ENCODE results near the gene PRAME. TPM values are rescaled to one million over a fixed set of nuclear protein-coding genes. Genes with fewer than 3 reads are reported as not detected.

Gene PRAME
- total RNA-seq, 1 donor from 2014 or later = not detected

DNA sequence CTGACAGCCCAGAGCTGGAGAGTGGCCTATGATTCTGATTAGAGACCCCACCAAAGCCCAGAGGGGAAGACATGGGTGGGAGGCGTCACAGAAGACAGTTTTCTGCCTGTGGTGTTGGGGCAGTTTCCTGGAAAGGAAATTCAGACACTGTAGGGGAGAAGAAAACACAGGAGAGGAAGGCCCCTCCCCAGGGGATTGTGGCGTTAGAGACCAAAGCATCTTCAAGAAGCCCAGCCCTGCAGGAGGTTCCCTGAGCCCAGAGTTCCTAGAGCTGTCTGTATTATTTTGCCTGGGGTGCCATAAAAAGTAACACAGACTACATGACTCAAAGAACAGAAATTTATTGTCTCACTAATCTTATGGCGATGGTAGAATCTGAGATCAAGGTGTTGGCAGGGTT is 40.2 kb upstream of the PRAME start:
- DNase-seq (ENCODE audit: low spot score in 2 of 2, unreplicated experiment in 2 of 2) = no peak
- Mint-ChIP-seq H3K4me1 (no peaks in the 10 kb centered on the region), H3K4me3 (no peak overlapping the region), H3K27me3 (ENCODE audit: low read depth) (peaks cover 65% of the 10 kb centered on the region), H3K9me3 (peaks cover 7% of the 10 kb centered on the region), H3K27ac (no peak overlapping the region), H3K36me3 (no peaks in the 10 kb centered on the region)
- TF ChIP-seq, protein P1, sequence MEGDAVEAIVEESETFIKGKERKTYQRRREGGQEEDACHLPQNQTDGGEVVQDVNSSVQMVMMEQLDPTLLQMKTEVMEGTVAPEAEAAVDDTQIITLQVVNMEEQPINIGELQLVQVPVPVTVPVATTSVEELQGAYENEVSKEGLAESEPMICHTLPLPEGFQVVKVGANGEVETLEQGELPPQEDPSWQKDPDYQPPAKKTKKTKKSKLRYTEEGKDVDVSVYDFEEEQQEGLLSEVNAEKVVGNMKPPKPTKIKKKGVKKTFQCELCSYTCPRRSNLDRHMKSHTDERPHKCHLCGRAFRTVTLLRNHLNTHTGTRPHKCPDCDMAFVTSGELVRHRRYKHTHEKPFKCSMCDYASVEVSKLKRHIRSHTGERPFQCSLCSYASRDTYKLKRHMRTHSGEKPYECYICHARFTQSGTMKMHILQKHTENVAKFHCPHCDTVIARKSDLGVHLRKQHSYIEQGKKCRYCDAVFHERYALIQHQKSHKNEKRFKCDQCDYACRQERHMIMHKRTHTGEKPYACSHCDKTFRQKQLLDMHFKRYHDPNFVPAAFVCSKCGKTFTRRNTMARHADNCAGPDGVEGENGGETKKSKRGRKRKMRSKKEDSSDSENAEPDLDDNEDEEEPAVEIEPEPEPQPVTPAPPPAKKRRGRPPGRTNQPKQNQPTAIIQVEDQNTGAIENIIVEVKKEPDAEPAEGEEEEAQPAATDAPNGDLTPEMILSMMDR (IDR thresholded peaks at IDR 0.05; ENCODE audit: unreplicated experiment) = no peak

DNA sequence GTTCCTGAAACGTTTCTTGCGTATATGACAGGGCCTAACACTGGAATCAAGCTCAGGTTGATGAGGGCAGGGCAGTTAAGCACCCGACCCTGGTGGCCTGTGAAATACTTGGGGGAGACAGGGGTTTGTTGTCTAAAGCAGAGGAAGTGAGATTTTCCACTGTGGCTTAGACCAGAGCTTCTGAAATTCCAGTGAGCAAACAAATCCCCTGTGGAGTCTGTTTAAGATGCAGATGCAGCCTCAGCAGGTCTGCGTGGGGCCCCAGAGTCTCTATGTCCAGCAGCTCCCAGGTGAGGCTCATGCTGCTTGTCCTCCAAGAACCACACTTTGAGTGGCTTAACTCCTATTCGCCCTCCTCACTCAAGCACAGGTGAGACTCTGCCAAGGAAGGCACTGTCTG is 39.1 kb upstream of the PRAME start:
- no peak overlapping the region for H3K27ac Mint-ChIP-seq
- no peak for DNase-seq (ENCODE audit: low spot score in 2 of 2, unreplicated experiment in 2 of 2)
- H3K4me1 Mint-ChIP-seq = no peaks in the 10 kb centered on the region
- peaks cover 56% of the 10 kb centered on the region for H3K27me3 Mint-ChIP-seq (ENCODE audit: low read depth)
- TF ChIP-seq, protein P1 (IDR thresholded peaks at IDR 0.05; ENCODE audit: unreplicated experiment) = no peak
- H3K9me3 Mint-ChIP-seq = peaks cover 7% of the 10 kb centered on the region
- no peaks in the 10 kb centered on the region for H3K36me3 Mint-ChIP-seq
- H3K4me3 Mint-ChIP-seq = no peak overlapping the region

DNA sequence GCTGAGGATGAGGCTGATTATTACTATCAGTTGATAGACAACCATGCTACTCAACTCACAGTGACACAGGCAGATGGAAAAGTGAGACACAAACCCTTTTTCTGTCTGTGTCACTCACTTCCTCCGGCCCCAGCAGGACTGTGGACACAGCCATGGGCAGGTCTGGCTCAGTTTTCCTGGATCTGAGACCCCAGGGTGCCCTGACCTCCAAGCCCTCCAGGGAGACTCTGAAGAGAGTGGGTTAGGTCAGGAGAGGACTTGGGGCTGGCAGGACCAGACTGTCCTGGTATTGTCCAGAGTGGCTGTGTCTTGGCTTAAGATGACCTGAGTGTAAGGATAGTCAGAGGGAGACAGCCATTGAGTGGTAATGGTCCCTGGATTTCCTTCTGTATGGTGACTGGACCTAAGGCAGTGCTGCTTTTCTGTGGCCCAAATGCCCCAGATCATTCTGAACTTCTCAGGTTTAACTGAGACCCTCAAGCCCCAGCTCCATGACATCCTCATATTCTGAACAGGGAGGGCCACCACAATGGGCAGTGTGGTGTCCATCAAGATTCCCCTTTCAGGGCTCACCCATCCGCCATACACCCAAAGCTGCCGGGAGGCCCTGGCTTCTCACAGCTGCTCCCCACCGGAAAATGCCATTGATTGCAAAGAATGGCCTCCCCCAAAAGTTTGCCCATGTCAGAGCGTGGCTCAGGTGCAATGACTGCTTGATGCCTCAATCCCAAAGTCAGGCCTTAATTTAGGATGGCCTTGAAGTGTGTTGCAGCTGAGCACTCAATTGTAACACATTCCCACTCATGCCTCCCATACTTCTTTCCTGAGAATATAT is 36.2 kb upstream of the PRAME start:
- Mint-ChIP-seq H3K27ac (no peak overlapping the region), H3K36me3 (no peaks in the 10 kb centered on the region), H3K27me3 (ENCODE audit: low read depth) (peaks cover 59% of the 10 kb centered on the region), H3K4me1 (no peaks in the 10 kb centered on the region), H3K4me3 (no peak overlapping the region), H3K9me3 (peaks cover 7% of the 10 kb centered on the region)
- DNase-seq (ENCODE audit: low spot score in 2 of 2, unreplicated experiment in 2 of 2) = peak in 1 of 2 experiments; percentile 28
- TF ChIP-seq, protein P1 (IDR thresholded peaks at IDR 0.05; ENCODE audit: unreplicated experiment) = no peak

DNA sequence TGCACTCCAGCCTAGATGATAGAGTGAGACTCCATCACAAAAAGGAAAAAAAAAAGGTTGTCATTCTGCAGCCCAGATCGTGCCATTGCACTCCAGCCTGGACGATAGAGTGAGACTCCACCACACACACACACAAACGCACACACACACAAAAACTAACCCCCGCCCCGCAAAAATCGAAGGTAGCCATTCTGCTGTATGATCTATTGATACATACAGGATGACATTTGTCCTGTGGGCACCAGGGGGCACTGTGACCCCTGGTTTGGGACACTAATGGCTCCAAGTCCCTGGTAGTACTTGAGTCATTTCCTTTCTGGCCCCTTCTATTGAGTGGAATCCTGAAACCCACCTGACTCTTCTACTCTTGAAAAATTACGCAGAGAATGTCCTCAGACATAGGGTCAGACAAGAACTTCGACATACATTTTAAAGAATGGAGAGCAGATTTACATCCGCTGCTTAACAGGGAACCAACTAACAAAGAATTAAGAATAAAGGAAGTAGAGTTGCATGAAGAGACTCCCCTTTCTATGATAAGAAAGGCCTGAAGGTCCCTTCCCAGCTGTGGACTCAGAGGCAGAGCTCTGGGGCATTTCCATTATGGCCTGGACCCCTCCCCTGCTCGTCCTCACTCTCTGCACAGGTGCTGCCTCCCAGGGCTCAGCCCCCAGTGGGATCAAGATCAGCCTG is 35.0 kb upstream of the PRAME start:
- Mint-ChIP-seq H3K9me3 (peaks cover 7% of the 10 kb centered on the region), H3K27ac (no peak overlapping the region), H3K27me3 (ENCODE audit: low read depth) (peaks cover 49% of the 10 kb centered on the region), H3K4me3 (no peak overlapping the region), H3K36me3 (no peaks in the 10 kb centered on the region), H3K4me1 (no peaks in the 10 kb centered on the region)
- peak in 1 of 2 experiments; percentile 54 for DNase-seq (ENCODE audit: low spot score in 2 of 2, unreplicated experiment in 2 of 2)
- TF ChIP-seq, protein P1 (IDR thresholded peaks at IDR 0.05; ENCODE audit: unreplicated experiment) = peak; percentile 46

DNA sequence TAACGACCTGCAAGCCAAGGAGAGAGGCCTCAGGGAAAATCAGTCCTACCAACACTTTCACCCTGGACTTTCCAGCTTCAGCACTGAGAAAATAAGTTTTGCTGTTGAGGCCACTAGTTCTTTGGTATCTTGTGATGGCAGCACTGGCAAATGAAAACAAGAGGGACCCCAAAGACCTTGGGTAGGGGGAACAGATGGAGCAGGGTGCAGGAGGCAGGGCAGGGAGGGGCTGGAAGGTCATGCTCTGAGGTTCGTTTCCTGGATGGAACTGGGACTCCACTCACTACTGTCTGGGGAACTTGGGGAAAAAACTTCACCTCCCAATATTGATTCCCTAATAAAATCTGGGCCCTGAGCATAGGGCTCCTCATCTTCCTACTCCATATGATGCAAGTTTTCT is 34.2 kb upstream of the PRAME start:
- Mint-ChIP-seq H3K27ac (no peak overlapping the region), H3K27me3 (ENCODE audit: low read depth) (peaks cover 49% of the 10 kb centered on the region), H3K4me1 (no peaks in the 10 kb centered on the region), H3K9me3 (peaks cover 7% of the 10 kb centered on the region), H3K36me3 (no peaks in the 10 kb centered on the region), H3K4me3 (no peak overlapping the region)
- TF ChIP-seq, protein P1 (IDR thresholded peaks at IDR 0.05; ENCODE audit: unreplicated experiment) = no peak
- DNase-seq (ENCODE audit: low spot score in 2 of 2, unreplicated experiment in 2 of 2) = peak in 1 of 2 experiments; percentile 11
